ENCODE results near the gene WNT3A. TPM values are rescaled to one million over a fixed set of nuclear protein-coding genes. Genes with fewer than 3 reads are reported as not detected.

WNT3A gene
- total and polyA plus RNA-seq, 10 donors = not detected

GRCh38 chr1:228005511-228006033, 1.2 kb upstream of the WNT3A start:
- intact Hi-C loops (cut with DNase I; ENCODE audit: low total_unique reads) = no loop called here
- H3K27me3 ChIP-seq (replicated peaks in 1 of 7) = peaks cover 0 to 99% (median 72%) of the 10 kb centered on the region in 7 donors
- TF ChIP-seq, protein P1, sequence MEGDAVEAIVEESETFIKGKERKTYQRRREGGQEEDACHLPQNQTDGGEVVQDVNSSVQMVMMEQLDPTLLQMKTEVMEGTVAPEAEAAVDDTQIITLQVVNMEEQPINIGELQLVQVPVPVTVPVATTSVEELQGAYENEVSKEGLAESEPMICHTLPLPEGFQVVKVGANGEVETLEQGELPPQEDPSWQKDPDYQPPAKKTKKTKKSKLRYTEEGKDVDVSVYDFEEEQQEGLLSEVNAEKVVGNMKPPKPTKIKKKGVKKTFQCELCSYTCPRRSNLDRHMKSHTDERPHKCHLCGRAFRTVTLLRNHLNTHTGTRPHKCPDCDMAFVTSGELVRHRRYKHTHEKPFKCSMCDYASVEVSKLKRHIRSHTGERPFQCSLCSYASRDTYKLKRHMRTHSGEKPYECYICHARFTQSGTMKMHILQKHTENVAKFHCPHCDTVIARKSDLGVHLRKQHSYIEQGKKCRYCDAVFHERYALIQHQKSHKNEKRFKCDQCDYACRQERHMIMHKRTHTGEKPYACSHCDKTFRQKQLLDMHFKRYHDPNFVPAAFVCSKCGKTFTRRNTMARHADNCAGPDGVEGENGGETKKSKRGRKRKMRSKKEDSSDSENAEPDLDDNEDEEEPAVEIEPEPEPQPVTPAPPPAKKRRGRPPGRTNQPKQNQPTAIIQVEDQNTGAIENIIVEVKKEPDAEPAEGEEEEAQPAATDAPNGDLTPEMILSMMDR (IDR thresholded peaks at IDR 0.05 in 8 of 11, conservative IDR thresholded peaks at IDR 0.05 in 3 of 11) = no peak
- no peak for TF ChIP-seq POLR2AphosphoS5 (IDR thresholded peaks at IDR 0.05)
- TF ChIP-seq POLR2A (IDR thresholded peaks at IDR 0.05) = no peak
- H3K9me3 ChIP-seq = no peaks in the 10 kb centered on the region
- DNase-seq = peak; percentile 52
- no peak overlapping the region for H3K27ac ChIP-seq
- 3 to 6% (median 3%) methylated on average over 8 to 13 of the region's 13 CpGs for WGBS, 5 donors
- no peaks in the 10 kb centered on the region for H3K36me3 ChIP-seq
- H3K4me3 ChIP-seq = no peak overlapping the region
- peaks cover 3 to 57% (median 33%) of the 10 kb centered on the region in 6 donors for H3K4me1 ChIP-seq

DNA sequence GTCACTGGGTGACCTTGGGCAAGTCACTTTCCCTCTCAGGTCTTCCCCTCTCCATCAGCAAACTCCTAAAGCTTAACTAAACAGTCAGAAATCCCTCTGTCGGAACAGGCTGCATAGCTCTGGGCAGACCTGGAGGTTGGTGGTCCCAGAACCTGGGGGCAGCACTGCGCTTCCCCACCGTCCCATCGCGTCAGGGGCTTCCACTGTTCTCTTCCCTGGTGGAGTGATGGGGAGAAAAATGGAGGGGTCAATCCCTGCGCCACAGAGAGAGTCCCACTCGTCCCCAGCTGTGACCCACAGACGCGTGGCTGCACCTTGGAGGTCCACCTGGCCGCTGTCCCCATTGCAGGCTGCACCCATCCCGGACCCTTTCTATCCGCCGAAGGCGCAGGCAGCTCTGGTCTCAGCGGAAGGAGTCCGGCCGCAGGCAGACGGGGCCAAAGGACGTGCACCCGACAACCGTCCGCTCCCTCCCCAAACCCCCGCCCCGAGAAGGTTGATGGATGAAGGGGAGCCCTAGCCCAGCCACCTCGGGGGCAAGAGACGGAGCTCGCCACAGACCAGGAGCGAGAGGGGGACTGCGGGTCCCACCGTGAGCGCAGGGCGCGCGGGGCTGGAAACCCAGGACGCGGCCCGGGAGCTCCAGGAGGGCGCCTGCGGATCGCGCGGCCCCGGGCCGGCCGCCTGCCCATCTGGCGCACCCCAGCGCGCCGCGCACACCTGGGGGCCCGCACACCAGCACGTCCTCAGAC, 588 bp upstream of the WNT3A start:
- no peak overlapping the region for H3K27ac ChIP-seq
- peaks cover 0 to 97% (median 72%) of the 10 kb centered on the region in 7 donors for H3K27me3 ChIP-seq (replicated peaks in 1 of 7)
- H3K4me3 ChIP-seq = peak overlapping the region in 1 of 8 donors; percentile 60
- no peaks in the 10 kb centered on the region for H3K36me3 ChIP-seq
- 4 to 8% (median 6%) methylated on average over 19 to 52 of the region's 52 CpGs for WGBS, 5 donors
- H3K9me3 ChIP-seq = no peaks in the 10 kb centered on the region
- H3K4me1 ChIP-seq = peaks cover 3 to 57% (median 33%) of the 10 kb centered on the region in 6 donors
- TF ChIP-seq POLR2A (IDR thresholded peaks at IDR 0.05) = no peak
- no peak for TF ChIP-seq POLR2AphosphoS5 (IDR thresholded peaks at IDR 0.05)
- TF ChIP-seq, protein P1 (IDR thresholded peaks at IDR 0.05 in 8 of 11, conservative IDR thresholded peaks at IDR 0.05 in 3 of 11) = no peak
- DNase-seq = peak; percentile 49
- intact Hi-C loops (cut with DNase I; ENCODE audit: low total_unique reads) = no loop called here

DNA sequence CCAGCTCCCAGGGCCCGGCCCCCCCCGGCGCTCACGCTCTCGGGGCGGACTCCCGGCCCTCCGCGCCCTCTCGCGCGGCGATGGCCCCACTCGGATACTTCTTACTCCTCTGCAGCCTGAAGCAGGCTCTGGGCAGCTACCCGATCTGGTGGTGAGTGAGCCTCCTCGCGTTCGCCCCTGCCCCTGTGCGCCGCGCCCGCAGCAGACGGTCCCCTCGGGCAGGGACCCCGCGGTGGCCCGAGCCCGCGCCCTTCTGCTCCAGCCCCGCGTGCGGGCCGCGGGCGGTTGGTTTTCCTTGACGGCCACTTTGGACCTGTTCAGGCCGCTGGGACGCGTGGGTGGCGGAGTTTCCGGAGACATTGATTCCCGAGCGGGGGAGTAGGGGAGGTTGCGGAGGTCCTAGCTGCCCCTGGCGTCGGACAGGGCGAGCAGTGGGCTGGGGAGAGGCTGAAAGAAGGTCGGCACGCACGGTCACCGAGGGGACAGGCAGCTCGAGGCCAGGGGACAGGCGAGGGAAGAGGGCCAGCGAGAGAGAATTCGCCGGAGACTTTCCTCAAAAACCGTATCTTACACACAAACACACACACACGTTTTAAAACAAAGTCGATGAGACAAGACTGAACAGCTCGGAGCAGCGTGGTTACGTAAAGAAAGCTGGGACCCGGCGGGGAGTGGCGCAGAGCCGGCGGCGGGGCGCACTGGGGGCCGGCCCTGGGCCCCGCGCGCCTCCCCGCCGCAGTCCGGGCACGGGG, 427 bp downstream of the WNT3A start:
- DNase-seq = peak; percentile 49
- TF ChIP-seq, protein P1 (IDR thresholded peaks at IDR 0.05 in 8 of 11, conservative IDR thresholded peaks at IDR 0.05 in 3 of 11) = no peak
- no peak for TF ChIP-seq POLR2AphosphoS5 (IDR thresholded peaks at IDR 0.05)
- TF ChIP-seq POLR2A (IDR thresholded peaks at IDR 0.05) = no peak
- intact Hi-C loops (cut with DNase I; ENCODE audit: low total_unique reads) = no loop called here
- H3K9me3 ChIP-seq = no peaks in the 10 kb centered on the region
- no peaks in the 10 kb centered on the region for H3K36me3 ChIP-seq
- H3K4me3 ChIP-seq = peak overlapping the region in 3 of 8 donors; percentile 16 to 60 (median 16)
- H3K27ac ChIP-seq = no peak overlapping the region
- H3K4me1 ChIP-seq = peaks cover 3 to 57% (median 33%) of the 10 kb centered on the region in 6 donors
- peaks cover 0 to 97% (median 72%) of the 10 kb centered on the region in 7 donors for H3K27me3 ChIP-seq (replicated peaks in 1 of 7)
- 1 to 6% (median 2%) methylated on average over 32 to 77 of the region's 77 CpGs for WGBS, 5 donors

Measured in spleen (tissue), 11 donors.